ENCODE measurements around the gene COX4I2.

DNA sequence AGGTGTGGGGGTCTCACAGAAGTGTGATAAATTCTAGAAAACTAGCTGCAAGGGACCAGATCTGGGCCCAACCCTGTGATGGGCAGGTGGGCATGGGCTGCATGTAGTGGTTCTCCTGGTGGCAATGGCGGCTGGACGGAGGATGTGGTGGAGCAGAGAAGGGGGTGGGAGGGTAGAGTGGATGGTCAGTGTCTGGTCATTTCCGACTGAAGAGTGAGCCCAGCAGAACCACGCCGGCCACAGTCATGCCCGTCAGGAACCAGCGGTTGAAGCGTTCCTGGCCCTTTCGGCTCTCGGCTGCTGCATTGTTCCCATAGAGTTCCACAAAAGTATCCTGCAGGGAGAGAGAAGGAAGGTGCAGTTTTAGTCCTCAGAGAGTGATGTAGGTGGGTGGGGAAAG is 28.0 kb downstream of the COX4I2 start:
- TF ChIP-seq EZH2 (IDR thresholded peaks at IDR 0.05; ENCODE audit: low read length, unreplicated experiment) (no peak), EZH2phosphoT487 (IDR thresholded peaks at IDR 0.05; ENCODE audit: borderline replicate concordance, low read length) (no peak)
- TF ChIP-seq, protein P1, sequence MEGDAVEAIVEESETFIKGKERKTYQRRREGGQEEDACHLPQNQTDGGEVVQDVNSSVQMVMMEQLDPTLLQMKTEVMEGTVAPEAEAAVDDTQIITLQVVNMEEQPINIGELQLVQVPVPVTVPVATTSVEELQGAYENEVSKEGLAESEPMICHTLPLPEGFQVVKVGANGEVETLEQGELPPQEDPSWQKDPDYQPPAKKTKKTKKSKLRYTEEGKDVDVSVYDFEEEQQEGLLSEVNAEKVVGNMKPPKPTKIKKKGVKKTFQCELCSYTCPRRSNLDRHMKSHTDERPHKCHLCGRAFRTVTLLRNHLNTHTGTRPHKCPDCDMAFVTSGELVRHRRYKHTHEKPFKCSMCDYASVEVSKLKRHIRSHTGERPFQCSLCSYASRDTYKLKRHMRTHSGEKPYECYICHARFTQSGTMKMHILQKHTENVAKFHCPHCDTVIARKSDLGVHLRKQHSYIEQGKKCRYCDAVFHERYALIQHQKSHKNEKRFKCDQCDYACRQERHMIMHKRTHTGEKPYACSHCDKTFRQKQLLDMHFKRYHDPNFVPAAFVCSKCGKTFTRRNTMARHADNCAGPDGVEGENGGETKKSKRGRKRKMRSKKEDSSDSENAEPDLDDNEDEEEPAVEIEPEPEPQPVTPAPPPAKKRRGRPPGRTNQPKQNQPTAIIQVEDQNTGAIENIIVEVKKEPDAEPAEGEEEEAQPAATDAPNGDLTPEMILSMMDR (conservative IDR thresholded peaks at IDR 0.05; ENCODE audit: low read depth, low read length), result no peak

All from PC-3 (cell line).